ENCODE data around the gene RCC1. TPM values are rescaled to one million over a fixed set of nuclear protein-coding genes. Genes with fewer than 3 reads are reported as not detected.
"Not testable (repeated sequence)": the region's sequence is repeated elsewhere in the genome, so short reads cannot be mapped to it uniquely, and the experiment has no call there.

The RCC1 gene
- total RNA-seq, 2 donors from 2014 or later: 10.1 to 23.4 TPM

- Histone ChIP-seq H3K4me3 (no peak overlapping the region), H3K27me3 (no peaks in the 10 kb centered on the region), H3K9me3 (no peaks in the 10 kb centered on the region), H3K36me3 (replicated peaks in 1 of 2; ENCODE audit: insufficient read depth in 1 of 2, low read depth in 2 of 2) (peaks cover 18 to 23% of the 10 kb centered on the region in 2 donors), H3K27ac (no peak overlapping the region), H3K4me1 (no peaks in the 10 kb centered on the region)
- ATAC-seq: no peak
- intact Hi-C loops (cut with DNase I): no loop called here
- 90 to 98% methylated on average over 6 of the region's 6 CpGs for WGBS, 2 donors
- TF ChIP-seq POLR2A (IDR thresholded peaks at IDR 0.05): no peak
- TF ChIP-seq CTCF (IDR thresholded peaks at IDR 0.05): no peak
- DNase-seq: no peak
Measured at GRCh38 chr1:28565726-28566125, 59.9 kb downstream of the RCC1 start.

GRCh38 chr1:28566931-28567330 lies 61.1 kb downstream of the RCC1 start:
- Histone ChIP-seq H3K27me3 (no peaks in the 10 kb centered on the region), H3K36me3 (replicated peaks in 1 of 2; ENCODE audit: insufficient read depth in 1 of 2, low read depth in 2 of 2) (peaks cover 13 to 20% of the 10 kb centered on the region in 2 donors), H3K4me1 (no peaks in the 10 kb centered on the region), H3K4me3 (no peak overlapping the region), H3K27ac (no peak overlapping the region), H3K9me3 (no peaks in the 10 kb centered on the region)
- DNase-seq (no peak), ATAC-seq (no peak)
- TF ChIP-seq POLR2A (IDR thresholded peaks at IDR 0.05) (no peak), CTCF (IDR thresholded peaks at IDR 0.05) (no peak)
- 91 to 94% methylated on average over 2 of the region's 2 CpGs for WGBS, 2 donors
- intact Hi-C loops (cut with DNase I): no loop called here

- TF ChIP-seq POLR2A (IDR thresholded peaks at IDR 0.05) (no peak), CTCF (IDR thresholded peaks at IDR 0.05) (no peak)
- H3K9me3 ChIP-seq: no peaks in the 10 kb centered on the region
- no peaks in the 10 kb centered on the region for H3K4me1 ChIP-seq
- H3K4me3 ChIP-seq: no peak overlapping the region
- H3K27ac ChIP-seq: no peak overlapping the region
- no peak for ATAC-seq
- intact Hi-C loops (cut with DNase I): no loop called here
- peaks cover 3 to 11% of the 10 kb centered on the region in 2 donors for H3K36me3 ChIP-seq (replicated peaks in 1 of 2; ENCODE audit: insufficient read depth in 1 of 2, low read depth in 2 of 2)
- no peak for DNase-seq
- H3K27me3 ChIP-seq: no peaks in the 10 kb centered on the region
- WGBS, 2 donors: 80 to 94% methylated on average over 4 of the region's 4 CpGs
Measured at GRCh38 chr1:28571911-28572310, 66.1 kb downstream of the RCC1 start.

GRCh38 chr1:28572891-28573290 lies 67.0 kb downstream of the RCC1 start:
- H3K9me3 ChIP-seq; H3K27ac ChIP-seq; ATAC-seq; intact Hi-C loops (cut with DNase I); DNase-seq; H3K36me3 ChIP-seq (replicated peaks in 1 of 2; ENCODE audit: insufficient read depth in 1 of 2, low read depth in 2 of 2); H3K4me1 ChIP-seq; H3K4me3 ChIP-seq; H3K27me3 ChIP-seq: not testable (repeated sequence)
- WGBS, 2 donors: 86 to 94% methylated on average over 11 to 12 of the region's 12 CpGs

GRCh38 chr1:28573564-28573963 lies 67.7 kb downstream of the RCC1 start:
- intact Hi-C loops (cut with DNase I): no loop called here
- TF ChIP-seq CTCF (IDR thresholded peaks at IDR 0.05): no peak
- no peak for TF ChIP-seq POLR2A (IDR thresholded peaks at IDR 0.05)
- H3K9me3 ChIP-seq: no peaks in the 10 kb centered on the region
- 96 to 97% methylated on average over 8 to 11 of the region's 11 CpGs for WGBS, 2 donors
- no peak overlapping the region for H3K27ac ChIP-seq
- ATAC-seq: no peak
- peaks cover 8% of the 10 kb centered on the region in 2 donors for H3K36me3 ChIP-seq (replicated peaks in 1 of 2; ENCODE audit: insufficient read depth in 1 of 2, low read depth in 2 of 2)
- H3K4me3 ChIP-seq: no peak overlapping the region
- no peaks in the 10 kb centered on the region for H3K4me1 ChIP-seq
- no peak for DNase-seq
- H3K27me3 ChIP-seq: no peaks in the 10 kb centered on the region
